H1 (cell line): ENCODE measurements around the gene ZNF582.

Experiments used
- BRCA1 ChIP-seq: IDR thresholded peaks from 2 replicates; pipeline ENCODE4 v1.6.1; 2012; ENCODE audit warnings: low read depth, low read length, improper control_type of control experiment
- CEBPB ChIP-seq: IDR thresholded peaks from 2 replicates; pipeline ENCODE4 v1.6.1; 2012; ENCODE audit warnings: low read depth, low read length
- EP300 ChIP-seq, 2 experiments: IDR thresholded peaks; 1 replicate in 1 of 2; 2 replicates in 1 of 2; pipeline ENCODE4 v1.6.1; 2011 to 2012; ENCODE audit warnings: low read depth in 2 of 2, low read length in 2 of 2, mild to moderate bottlenecking in 2 of 2, borderline replicate concordance in 1 of 2, inconsistent platforms in 1 of 2, moderate library complexity in 1 of 2
- EZH2 ChIP-seq: fragments of 200-600 bp; sonication (generic); IDR thresholded peaks from 2 replicates; pipeline ENCODE4 v1.7.1; 2012; ENCODE audit warnings: low read depth, mild to moderate bottlenecking, moderate library complexity, low read length, inconsistent platforms; ENCODE audit not compliant: severe bottlenecking
- JUND ChIP-seq: IDR thresholded peaks from 2 replicates; pipeline ENCODE4 v1.6.1; 2011; ENCODE audit warnings: mild to moderate bottlenecking, improper control_type of control experiment, low read length
- KDM1A ChIP-seq: fragments of 200-600, 300-600 bp; sonication (generic); IDR thresholded peaks from 2 replicates; pipeline ENCODE4 v1.7.1; 2016; ENCODE audit warnings: mild to moderate bottlenecking, low read length, borderline replicate concordance
- POLR2A ChIP-seq, 2 experiments: IDR thresholded peaks; 1 replicate in 1 of 2; 2 replicates in 1 of 2; pipeline ENCODE4 v1.6.1; 2011; ENCODE audit warnings: low read depth in 2 of 2, low read length in 2 of 2, mild to moderate bottlenecking in 2 of 2; ENCODE audit errors: control extremely low read depth in 1 of 2
- POLR2AphosphoS5 ChIP-seq: IDR thresholded peaks from 2 replicates; pipeline ENCODE4 v1.6.1; 2011; ENCODE audit warnings: low read depth, low read length
- SAP30 ChIP-seq: fragments of 300-600 bp; sonication (generic); IDR thresholded peaks from 2 replicates; pipeline ENCODE4 v1.7.1; 2012; ENCODE audit warnings: low read length, moderate library complexity, mild to moderate bottlenecking, inconsistent platforms; ENCODE audit not compliant: insufficient read depth, insufficient replicate concordance
- SIN3A ChIP-seq, 2 experiments: IDR thresholded peaks in 1 of 2; conservative IDR thresholded peaks in 1 of 2; 2 replicates each; pipeline ENCODE4 v1.6.1; 2011 to 2012; ENCODE audit warnings: low read length in 2 of 2, improper control_type of control experiment in 1 of 2, low read depth in 1 of 2, mild to moderate bottlenecking in 1 of 2
- SIRT6 ChIP-seq: IDR thresholded peaks from one replicate; pipeline ENCODE4 v1.7.1; 2012; ENCODE audit warnings: low read length, inconsistent platforms
- SP2 ChIP-seq: IDR thresholded peaks from 2 replicates; pipeline ENCODE4 v1.6.1; 2012; ENCODE audit warnings: mild to moderate bottlenecking, low read length, inconsistent platforms
- TF ChIP-seq, protein P1 (sequence below): IDR thresholded peaks from 2 replicates; pipeline ENCODE4 v1.6.1; 2012; ENCODE audit warnings: low read length, inconsistent platforms
- TF ChIP-seq, protein P2 (sequence below), 3 experiments: IDR thresholded peaks; 1 replicate in 2 of 3; 2 replicates in 1 of 3; pipeline versions ENCODE4 v1.5.1 to v1.6.1; 2011; ENCODE audit warnings: low read length in 3 of 3, mild to moderate bottlenecking in 3 of 3, inconsistent platforms in 2 of 3, low read depth in 1 of 3, moderate library complexity in 1 of 3; ENCODE audit not compliant: insufficient read depth in 1 of 3; ENCODE audit errors: control extremely low read depth in 1 of 3

DNA sequence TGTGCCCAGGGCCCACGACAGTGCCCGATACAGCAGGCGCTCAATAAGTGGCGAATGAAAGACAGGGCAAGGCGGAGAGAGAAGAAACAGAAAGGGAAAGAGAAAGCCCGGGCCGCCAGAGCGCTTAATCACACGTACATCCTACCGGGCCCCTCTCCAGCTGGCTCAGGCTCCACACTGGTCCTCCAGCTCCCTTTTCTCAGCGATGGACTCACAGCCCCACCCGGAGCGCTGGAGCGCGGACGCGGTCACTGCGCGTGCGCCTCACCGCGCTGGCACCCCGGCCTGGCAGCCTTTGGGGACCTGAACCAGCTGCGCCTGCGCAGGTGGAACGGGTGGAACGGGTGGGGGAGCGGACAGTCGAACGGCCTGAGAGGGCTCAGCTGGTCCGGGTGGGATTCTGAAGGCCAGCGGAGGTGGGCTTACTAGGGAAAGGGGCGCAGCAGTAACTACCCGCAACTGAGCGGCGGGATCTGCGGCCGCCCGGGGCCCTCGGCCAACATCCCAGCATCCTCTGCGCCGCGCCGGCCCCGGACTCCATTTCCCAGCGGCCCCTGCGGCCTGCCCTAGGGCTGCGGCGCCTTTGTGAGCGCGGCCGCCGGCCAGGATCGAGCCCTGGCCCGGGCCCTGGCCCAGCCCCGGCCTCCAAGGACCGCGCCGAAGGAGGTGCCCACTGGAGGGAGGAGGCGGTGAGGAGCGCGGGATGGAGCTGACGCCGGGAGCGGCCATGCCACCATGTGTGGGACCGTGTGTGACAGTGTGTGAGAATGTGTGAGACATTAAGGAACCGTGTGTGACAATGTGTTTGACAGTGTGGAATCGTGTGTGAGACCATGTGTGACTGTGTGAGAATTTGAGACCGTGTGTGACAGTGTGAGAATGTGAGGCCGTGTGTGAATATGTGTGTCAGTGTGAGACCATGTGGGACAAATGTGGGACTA lies 10.7 kb upstream of the ZNF582 start, which contains the start of gene ZNF583:
- TF ChIP-seq, protein P1, sequence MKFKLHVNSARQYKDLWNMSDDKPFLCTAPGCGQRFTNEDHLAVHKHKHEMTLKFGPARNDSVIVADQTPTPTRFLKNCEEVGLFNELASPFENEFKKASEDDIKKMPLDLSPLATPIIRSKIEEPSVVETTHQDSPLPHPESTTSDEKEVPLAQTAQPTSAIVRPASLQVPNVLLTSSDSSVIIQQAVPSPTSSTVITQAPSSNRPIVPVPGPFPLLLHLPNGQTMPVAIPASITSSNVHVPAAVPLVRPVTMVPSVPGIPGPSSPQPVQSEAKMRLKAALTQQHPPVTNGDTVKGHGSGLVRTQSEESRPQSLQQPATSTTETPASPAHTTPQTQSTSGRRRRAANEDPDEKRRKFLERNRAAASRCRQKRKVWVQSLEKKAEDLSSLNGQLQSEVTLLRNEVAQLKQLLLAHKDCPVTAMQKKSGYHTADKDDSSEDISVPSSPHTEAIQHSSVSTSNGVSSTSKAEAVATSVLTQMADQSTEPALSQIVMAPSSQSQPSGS: no peak
- TF ChIP-seq KDM1A (no peak), POLR2AphosphoS5 (peak; percentile 72), SIRT6 (no peak), BRCA1 (no peak), SAP30 (peak; percentile 65), EP300 (IDR thresholded peaks at IDR 0.05; ENCODE audit: borderline replicate concordance in 1 of 2, low read depth in 2 of 2, low read length in 2 of 2) (no peak), POLR2A (IDR thresholded peaks at IDR 0.05; ENCODE audit: control extremely low read depth in 1 of 2, low read depth in 2 of 2, low read length in 2 of 2) (peak in 1 of 2 experiments; percentile 86; a peak in 2 of 3 replicates), JUND (no peak), CEBPB (no peak), EZH2 (no peak), SP2 (no peak), SIN3A (conservative IDR thresholded peaks at IDR 0.05 in 1 of 2, IDR thresholded peaks at IDR 0.05 in 1 of 2; ENCODE audit: low read depth in 1 of 2, low read length in 2 of 2) (peak in 1 of 2 experiments; percentile 61; a peak in 1 of 4 replicates)
- TF ChIP-seq, protein P2, sequence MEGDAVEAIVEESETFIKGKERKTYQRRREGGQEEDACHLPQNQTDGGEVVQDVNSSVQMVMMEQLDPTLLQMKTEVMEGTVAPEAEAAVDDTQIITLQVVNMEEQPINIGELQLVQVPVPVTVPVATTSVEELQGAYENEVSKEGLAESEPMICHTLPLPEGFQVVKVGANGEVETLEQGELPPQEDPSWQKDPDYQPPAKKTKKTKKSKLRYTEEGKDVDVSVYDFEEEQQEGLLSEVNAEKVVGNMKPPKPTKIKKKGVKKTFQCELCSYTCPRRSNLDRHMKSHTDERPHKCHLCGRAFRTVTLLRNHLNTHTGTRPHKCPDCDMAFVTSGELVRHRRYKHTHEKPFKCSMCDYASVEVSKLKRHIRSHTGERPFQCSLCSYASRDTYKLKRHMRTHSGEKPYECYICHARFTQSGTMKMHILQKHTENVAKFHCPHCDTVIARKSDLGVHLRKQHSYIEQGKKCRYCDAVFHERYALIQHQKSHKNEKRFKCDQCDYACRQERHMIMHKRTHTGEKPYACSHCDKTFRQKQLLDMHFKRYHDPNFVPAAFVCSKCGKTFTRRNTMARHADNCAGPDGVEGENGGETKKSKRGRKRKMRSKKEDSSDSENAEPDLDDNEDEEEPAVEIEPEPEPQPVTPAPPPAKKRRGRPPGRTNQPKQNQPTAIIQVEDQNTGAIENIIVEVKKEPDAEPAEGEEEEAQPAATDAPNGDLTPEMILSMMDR (IDR thresholded peaks at IDR 0.05; ENCODE audit: control extremely low read depth in 1 of 3, insufficient read depth in 1 of 3, low read depth in 1 of 3, low read length in 3 of 3): no peak
